Neural progenitor cell (in vitro differentiated cells): ENCODE data around the gene DCUN1D3. TPM values are rescaled to one million over a fixed set of nuclear protein-coding genes. Genes with fewer than 3 reads are reported as not detected.
"Not testable (repeated sequence)": the region's sequence is repeated elsewhere in the genome, so short reads cannot be mapped to it uniquely, and the experiment has no call there.

Source experiments
- DNase-seq: peaks from one replicate; pipeline ENCODE4 v3.0.0-alpha.2; 2016; ENCODE audit warnings: low spot score
- H2AFZ ChIP-seq: fragments of 200-600 bp; sonication (generic); replicated peaks from 2 replicates; pipeline ENCODE4 v1.6.1; 2016; ENCODE audit warnings: antibody characterized with exemption
- H3F3A ChIP-seq: fragments of 200-600 bp; sonication (generic); 2 replicates; pipeline ENCODE4 v1.6.1; 2016; ENCODE audit warnings: antibody characterized with exemption, low read depth
- H3K27ac ChIP-seq: fragments of 200-600 bp; sonication (generic); 2 replicates; pipeline ENCODE4 v1.5.1; 2016; ENCODE audit warnings: mild to moderate bottlenecking
- H3K27me3 ChIP-seq: fragments of 200-600 bp; sonication (generic); 2 replicates; pipeline ENCODE4 v1.6.1; 2016; ENCODE audit warnings: mild to moderate bottlenecking, moderate library complexity
- H3K36me3 ChIP-seq: fragments of 200-600 bp; sonication (generic); 2 replicates; pipeline ENCODE4 v1.5.1; 2016
- H3K4me1 ChIP-seq: fragments of 200-600 bp; sonication (generic); 2 replicates; pipeline ENCODE4 v1.6.1; 2016; ENCODE audit warnings: mixed run types
- H3K4me2 ChIP-seq: fragments of 200-600 bp; sonication (generic); 2 replicates; pipeline ENCODE4 v1.6.1; 2016
- H3K4me3 ChIP-seq: fragments of 200-600 bp; sonication (generic); 2 replicates; pipeline ENCODE4 v1.5.1; 2016
- H3K79me2 ChIP-seq: fragments of 200-600 bp; sonication (generic); 2 replicates; pipeline ENCODE4 v1.6.1; 2016; ENCODE audit warnings: low read depth
- H3K9ac ChIP-seq: fragments of 200-600 bp; sonication (generic); 2 replicates; pipeline ENCODE4 v1.6.1; 2016
- H3K9me3 ChIP-seq: fragments of 200-600 bp; sonication (generic); 2 replicates; pipeline ENCODE4 v1.5.1; 2016; ENCODE audit warnings: low read depth
- H4K20me1 ChIP-seq: fragments of 200-600 bp; sonication (generic); 2 replicates; pipeline ENCODE4 v1.6.1; 2016; ENCODE audit warnings: low read depth
- H3K27ac Mint-ChIP-seq: 3 replicates; pipeline ENCODE4 v1.8.0; 2021; ENCODE audit warnings: mixed read lengths
- H3K27me3 Mint-ChIP-seq: 2 replicates; pipeline ENCODE4 v1.8.0; 2022; ENCODE audit warnings: low read depth, mild to moderate bottlenecking, inconsistent platforms, moderate library complexity, mixed read lengths; ENCODE audit not compliant: insufficient read depth
- H3K36me3 Mint-ChIP-seq: 3 replicates; pipeline ENCODE4 v1.8.0; 2021; ENCODE audit warnings: mixed read lengths
- H3K4me1 Mint-ChIP-seq: 3 replicates; pipeline ENCODE4 v1.8.0; 2021; ENCODE audit warnings: mixed read lengths
- H3K4me3 Mint-ChIP-seq: 3 replicates; pipeline ENCODE4 v1.8.0; 2021; ENCODE audit warnings: mild to moderate bottlenecking, moderate library complexity, mixed read lengths
- H3K9me3 Mint-ChIP-seq: 3 replicates; pipeline ENCODE4 v1.8.0; 2020; ENCODE audit warnings: mixed read lengths
- EZH2 ChIP-seq: fragments of 200-600 bp; sonication (generic); IDR thresholded peaks from 2 replicates; pipeline ENCODE4 v1.6.1; 2017; ENCODE audit warnings: antibody characterized with exemption, mild to moderate bottlenecking, moderate library complexity
- EZH2phosphoT487 ChIP-seq: fragments of 200-600 bp; sonication (generic); IDR thresholded peaks from 2 replicates; pipeline ENCODE4 v1.6.1; 2017; ENCODE audit warnings: antibody characterized with exemption
- total RNA-seq: library from RNA; depleted of rRNA; stranded (reverse); fragments of >200 nt; gene quantifications from 2 replicates; pipeline ENCODE4 v1.2.3, GENCODE V29; 2015; ENCODE audit warnings: low replicate concordance
- TF ChIP-seq, protein P1 (sequence below): fragments of 200-600 bp; sonication (generic); IDR thresholded peaks from 2 replicates; pipeline ENCODE4 v1.5.1; 2017; ENCODE audit warnings: antibody characterized with exemption, mild to moderate bottlenecking

Gene DCUN1D3
- total RNA-seq, 1 donor from 2014 or later = 18.2 TPM

DNA sequence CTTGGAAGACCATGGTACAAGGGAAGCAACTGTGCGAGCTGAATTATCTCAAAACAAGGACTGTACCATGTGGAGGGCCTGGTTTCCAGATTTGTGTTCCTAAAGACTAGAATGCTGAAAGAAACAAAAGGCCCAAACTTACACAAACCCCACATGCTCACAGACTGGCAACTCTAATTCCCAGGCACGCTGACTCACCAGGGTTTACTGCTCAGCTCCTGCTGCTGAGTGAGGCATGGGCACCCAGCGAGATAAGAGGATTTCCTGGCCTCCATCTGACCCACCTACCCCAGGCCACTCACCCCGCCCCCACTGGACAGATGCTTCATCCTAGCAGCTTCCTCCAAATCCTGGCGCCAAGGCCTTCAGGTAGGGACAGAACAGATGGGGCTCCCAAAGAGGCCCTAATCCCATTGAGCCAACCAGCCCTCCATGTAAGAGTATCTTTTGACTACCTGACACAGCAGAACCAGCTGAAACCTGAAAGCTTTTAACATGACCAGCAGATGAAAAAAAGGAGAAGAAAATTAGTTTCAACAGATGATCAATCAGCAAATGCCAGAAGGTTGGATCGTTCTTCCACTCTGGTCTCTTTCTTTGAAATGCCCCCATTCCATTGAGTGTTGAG is 33.9 kb downstream of the DCUN1D3 start:
- Mint-ChIP-seq H3K9me3 (no peaks in the 10 kb centered on the region), H3K27ac (peak overlapping the region; percentile 67), H3K4me1 (peaks cover 24% of the 10 kb centered on the region), H3K36me3 (peaks cover 7% of the 10 kb centered on the region), H3K27me3 (peaks cover 6% of the 10 kb centered on the region), H3K4me3 (no peak overlapping the region)
- Histone ChIP-seq H3K4me3 (no peak overlapping the region), H3K9me3 (no peaks in the 10 kb centered on the region), H3K9ac (no peak overlapping the region), H2AFZ (no peak overlapping the region), H3K4me1 (peaks cover 27% of the 10 kb centered on the region), H3K27ac (peak overlapping the region; percentile 70), H4K20me1 (peaks cover 23% of the 10 kb centered on the region), H3F3A (peaks cover 25% of the 10 kb centered on the region), H3K4me2 (peak overlapping the region; percentile 37), H3K36me3 (no peaks in the 10 kb centered on the region), H3K27me3 (no peaks in the 10 kb centered on the region), H3K79me2 (peaks cover 65% of the 10 kb centered on the region)
- DNase-seq = peak; percentile 78
- TF ChIP-seq, protein P1, sequence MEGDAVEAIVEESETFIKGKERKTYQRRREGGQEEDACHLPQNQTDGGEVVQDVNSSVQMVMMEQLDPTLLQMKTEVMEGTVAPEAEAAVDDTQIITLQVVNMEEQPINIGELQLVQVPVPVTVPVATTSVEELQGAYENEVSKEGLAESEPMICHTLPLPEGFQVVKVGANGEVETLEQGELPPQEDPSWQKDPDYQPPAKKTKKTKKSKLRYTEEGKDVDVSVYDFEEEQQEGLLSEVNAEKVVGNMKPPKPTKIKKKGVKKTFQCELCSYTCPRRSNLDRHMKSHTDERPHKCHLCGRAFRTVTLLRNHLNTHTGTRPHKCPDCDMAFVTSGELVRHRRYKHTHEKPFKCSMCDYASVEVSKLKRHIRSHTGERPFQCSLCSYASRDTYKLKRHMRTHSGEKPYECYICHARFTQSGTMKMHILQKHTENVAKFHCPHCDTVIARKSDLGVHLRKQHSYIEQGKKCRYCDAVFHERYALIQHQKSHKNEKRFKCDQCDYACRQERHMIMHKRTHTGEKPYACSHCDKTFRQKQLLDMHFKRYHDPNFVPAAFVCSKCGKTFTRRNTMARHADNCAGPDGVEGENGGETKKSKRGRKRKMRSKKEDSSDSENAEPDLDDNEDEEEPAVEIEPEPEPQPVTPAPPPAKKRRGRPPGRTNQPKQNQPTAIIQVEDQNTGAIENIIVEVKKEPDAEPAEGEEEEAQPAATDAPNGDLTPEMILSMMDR = no peak
- no peak for TF ChIP-seq EZH2
- no peak for TF ChIP-seq EZH2phosphoT487

DNA sequence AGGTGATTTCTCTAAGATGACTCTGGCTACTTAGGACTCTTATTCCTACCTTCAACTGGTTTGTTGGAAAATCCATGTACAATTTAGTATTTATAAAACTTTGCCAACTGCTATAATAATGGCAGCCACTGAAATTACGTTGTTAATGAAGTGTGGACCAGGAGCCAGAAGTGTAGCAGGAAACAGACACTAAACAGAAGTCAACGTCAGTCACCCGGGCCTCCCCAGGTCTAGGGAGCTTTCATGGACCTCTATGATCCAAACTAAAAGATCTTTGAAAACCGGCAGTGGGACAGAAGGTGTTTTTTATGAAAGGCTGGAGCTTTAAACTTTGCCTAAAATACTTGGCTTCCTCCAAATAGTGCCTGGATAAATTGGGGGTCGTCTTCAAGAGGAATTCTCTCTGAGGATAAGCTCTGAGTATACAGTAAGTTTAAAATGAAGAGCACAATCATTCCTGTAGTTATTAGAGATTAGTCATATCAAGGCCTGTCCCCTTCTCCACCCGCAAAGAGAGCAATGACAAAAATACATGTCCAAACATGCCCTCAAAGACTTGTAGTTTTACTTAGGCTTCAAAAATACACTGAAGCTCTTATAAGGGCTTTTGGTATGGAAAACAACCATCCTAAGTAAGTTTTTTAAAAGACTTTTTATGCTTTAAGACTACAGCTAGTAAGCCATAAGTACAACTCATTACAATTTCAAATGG is 34.6 kb downstream of the DCUN1D3 start:
- Histone ChIP-seq H3K27me3 (no peaks in the 10 kb centered on the region), H3K27ac (peak overlapping the region; percentile 70), H3K4me3 (no peak overlapping the region), H3K9ac (no peak overlapping the region), H2AFZ (no peak overlapping the region), H3K79me2 (peaks cover 58% of the 10 kb centered on the region), H3K4me2 (peak overlapping the region; percentile 37), H3K9me3 (no peaks in the 10 kb centered on the region), H3K36me3 (no peaks in the 10 kb centered on the region), H3K4me1 (peaks cover 24% of the 10 kb centered on the region), H4K20me1 (peaks cover 17% of the 10 kb centered on the region), H3F3A (peaks cover 25% of the 10 kb centered on the region)
- Mint-ChIP-seq H3K36me3 (peaks cover 9% of the 10 kb centered on the region), H3K4me3 (no peak overlapping the region), H3K27ac (no peak overlapping the region), H3K4me1 (peaks cover 23% of the 10 kb centered on the region), H3K27me3 (peaks cover 6% of the 10 kb centered on the region), H3K9me3 (no peaks in the 10 kb centered on the region)
- TF ChIP-seq, protein P1 = no peak
- TF ChIP-seq EZH2phosphoT487 (no peak), EZH2 (no peak)
- DNase-seq = no peak

DNA sequence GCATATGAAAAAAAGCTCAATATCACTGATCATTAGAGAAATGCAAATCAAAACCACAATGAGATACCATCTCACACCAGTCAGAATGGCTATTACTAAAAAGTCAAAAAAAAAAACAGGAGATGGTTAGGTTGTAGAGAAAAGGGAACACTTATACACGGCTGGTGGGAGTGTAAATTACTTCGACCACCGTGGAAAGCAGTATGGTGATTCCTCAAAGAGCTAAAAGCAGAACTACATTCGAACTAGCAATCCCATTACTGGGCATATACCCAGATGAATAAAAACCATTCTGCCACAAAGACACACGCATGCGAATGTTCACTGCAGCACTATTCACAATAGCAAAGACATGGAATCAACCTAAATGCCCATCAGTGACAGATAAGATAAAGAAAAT is 35.8 kb downstream of the DCUN1D3 start:
- peaks cover 19% of the 10 kb centered on the region for H3K4me1 Mint-ChIP-seq
- H3K4me3 ChIP-seq, H3K27me3 ChIP-seq, H3K27ac ChIP-seq, H2AFZ ChIP-seq, H3K4me3 Mint-ChIP-seq, H3K27ac Mint-ChIP-seq, H3K36me3 ChIP-seq, H3K9me3 ChIP-seq, H4K20me1 ChIP-seq, H3K9me3 Mint-ChIP-seq, DNase-seq, H3K27me3 Mint-ChIP-seq, H3K4me2 ChIP-seq, H3K9ac ChIP-seq: not testable (repeated sequence)
- H3K36me3 Mint-ChIP-seq = peaks cover 14% of the 10 kb centered on the region
- H3F3A ChIP-seq = peaks cover 25% of the 10 kb centered on the region
- H3K79me2 ChIP-seq = peaks cover 52% of the 10 kb centered on the region
- peaks cover 24% of the 10 kb centered on the region for H3K4me1 ChIP-seq
